ENCODE results near the gene BTG3. TPM values are rescaled to one million over a fixed set of nuclear protein-coding genes. Genes with fewer than 3 reads are reported as not detected.

The BTG3 gene
- total and polyA plus RNA-seq, 9 of the 15 experiments (the other 6 are each of a cell fraction or from before 2014, with no cell fraction given) = 11.7 to 43.0 (median 29.7) TPM

GRCh38 chr21:17590430-17590829, 22.3 kb downstream of the BTG3 start:
- no peak for FAIRE-seq

GRCh38 chr21:17585875-17586450, 26.7 kb downstream of the BTG3 start:
- intact Hi-C loops (cut with micrococcal nuclease) = loop anchor here (2.0 kb wide), 1 partner anchor 199 kb away; no protein-coding TSS in a partner anchor
- Histone ChIP-seq H3K27ac (ENCODE audit: extremely low read depth, low read depth, low read length) (no peak overlapping the region), H3K4me3 (no peak overlapping the region), H3K36me3 (ENCODE audit: control insufficient read depth, insufficient read depth, low read length) (no peaks in the 10 kb centered on the region), H3K4me1 (replicated peaks in 1 of 2; ENCODE audit: control insufficient read depth in 2 of 2, insufficient read depth in 2 of 2, low read length in 2 of 2) (no peaks in the 10 kb centered on the region), H3K9me1 (ENCODE audit: control insufficient read depth, insufficient read depth, low read length) (no peaks in the 10 kb centered on the region), H3K9me3 (replicated peaks; ENCODE audit: control insufficient read depth, insufficient read depth, low read depth, low read length) (no peaks in the 10 kb centered on the region), H3K79me2 (ENCODE audit: control insufficient read depth, insufficient read depth, low read length) (no peaks in the 10 kb centered on the region), H4K20me1 (replicated peaks; ENCODE audit: control insufficient read depth, insufficient read depth, low read length) (no peaks in the 10 kb centered on the region), H3K4me2 (ENCODE audit: insufficient read depth, low read length) (no peak overlapping the region), H3K27me3 (ENCODE audit: control insufficient read depth in 2 of 2, insufficient read depth in 2 of 2, low read length in 2 of 2) (peaks cover 0 to 3% of the 10 kb centered on the region in 2 experiments; a peak in 1 of 5 replicates), H3K9ac (ENCODE audit: insufficient read depth in 1 of 2, low read depth in 2 of 2, low read length in 2 of 2) (no peak overlapping the region), H2AFZ (ENCODE audit: low read depth, low read length) (no peak overlapping the region)
- FAIRE-seq = peak; percentile 35
- WGBS (ENCODE audit: insufficient coverage, low coverage, missing lambda C conversion rate) = 6% methylated on average over 3 of the region's 3 CpGs
- in situ Hi-C loops (cut with MboI) = no loop called here
- POLR2A ChIA-PET = interaction anchor here (0.8 to 1.0 kb wide), 2 partner anchors 13 to 24 kb away, joined by 3 to 4 read pairs; no protein-coding TSS in a partner anchor
- CTCF ChIA-PET (ENCODE audit: low intra/inter-chr PET ratio) = interaction anchor here (1.7 kb wide), 1 partner anchor 199 kb away, joined by 9 read pairs; no protein-coding TSS in a partner anchor
- peak; percentile 69; the same call in 2 of the 3 replicates for ATAC-seq
- BruUV-seq (replicated peaks) = no TSS peak
- DNase-seq (ENCODE audit: extremely low read depth in 1 of 4, low spot score in 3 of 4) = peak; percentile 16 to 58 (median 19)
- TF ChIP-seq ZNF507 (tag; conservative IDR thresholded peaks at IDR 0.05) = no peak
- TF ChIP-seq ZMIZ1 (IDR thresholded peaks at IDR 0.05; ENCODE audit: low read depth in 2 of 2, low read length in 2 of 2) = no peak
- peak; percentile 34 to 69 for TF ChIP-seq RAD21 (CRISPR knock-in tag; conservative IDR thresholded peaks at IDR 0.05 in 1 of 2, IDR thresholded peaks at IDR 0.05 in 1 of 2)

More at GRCh38 chr21:17590430-17590829, 22.3 kb downstream of the BTG3 start:
- no TSS peak for BruUV-seq (replicated peaks)
- DNase-seq (ENCODE audit: extremely low read depth in 1 of 4, low spot score in 3 of 4) = no peak
- Histone ChIP-seq H3K27me3 (ENCODE audit: control insufficient read depth in 2 of 2, insufficient read depth in 2 of 2, low read length in 2 of 2) (no peaks in the 10 kb centered on the region), H3K4me3 (no peak overlapping the region), H3K36me3 (ENCODE audit: control insufficient read depth, insufficient read depth, low read length) (peaks cover 35% of the 10 kb centered on the region), H3K9ac (ENCODE audit: insufficient read depth in 1 of 2, low read depth in 2 of 2, low read length in 2 of 2) (no peak overlapping the region), H3K79me2 (ENCODE audit: control insufficient read depth, insufficient read depth, low read length) (no peaks in the 10 kb centered on the region), H2AFZ (ENCODE audit: low read depth, low read length) (no peak overlapping the region), H3K4me1 (replicated peaks in 1 of 2; ENCODE audit: control insufficient read depth in 2 of 2, insufficient read depth in 2 of 2, low read length in 2 of 2) (no peaks in the 10 kb centered on the region), H3K27ac (ENCODE audit: extremely low read depth, low read depth, low read length) (no peak overlapping the region), H4K20me1 (replicated peaks; ENCODE audit: control insufficient read depth, insufficient read depth, low read length) (no peaks in the 10 kb centered on the region), H3K9me1 (ENCODE audit: control insufficient read depth, insufficient read depth, low read length) (no peaks in the 10 kb centered on the region), H3K9me3 (replicated peaks; ENCODE audit: control insufficient read depth, insufficient read depth, low read depth, low read length) (no peaks in the 10 kb centered on the region), H3K4me2 (ENCODE audit: insufficient read depth, low read length) (no peak overlapping the region)
- TF ChIP-seq CEBPB (tag; IDR thresholded peaks at IDR 0.05) (peak; percentile 42; the same call in 1 of the 2 replicates), SIN3B (IDR thresholded peaks at IDR 0.05; ENCODE audit: low read depth) (no peak), SMARCE1 (IDR thresholded peaks at IDR 0.05) (no peak), MEF2A (IDR thresholded peaks at IDR 0.05; ENCODE audit: control insufficient read depth, low read depth, low read length) (no peak), CEBPG (CRISPR knock-in tag; IDR thresholded peaks at IDR 0.05) (no peak), CEBPG (tag; conservative IDR thresholded peaks at IDR 0.05 in 1 of 2, IDR thresholded peaks at IDR 0.05 in 1 of 2) (peak in 1 of 2 experiments; percentile 58; a peak in 1 of 4 replicates), MED1 (CRISPR knock-in tag; IDR thresholded peaks at IDR 0.05; ENCODE audit: borderline replicate concordance) (no peak)
- ChIA-PET CTCF (ENCODE audit: low intra/inter-chr PET ratio) (no interaction called here), POLR2A (interaction anchor here (1.0 kb wide), 1 partner anchor 20 kb away, joined by 3 read pairs; no protein-coding TSS in a partner anchor)
- WGBS (ENCODE audit: insufficient coverage, low coverage, missing lambda C conversion rate) = 50% methylated on average over 4 of the region's 4 CpGs
- in situ Hi-C loops (cut with MboI) = no loop called here
- no peak; the same call in 2 of the 3 replicates for ATAC-seq
- intact Hi-C loops (cut with micrococcal nuclease) = no loop called here

Data from K562 (cell line).